HG03159 (cell line): ENCODE measurements around the gene DIPK1B.

Experiments used
- ATAC-seq: cut with Tn5 transposase; IDR thresholded peaks from one replicate; pipeline ENCODE4 v1.9.1; 2021; ENCODE audit warnings: mild to moderate bottlenecking, moderate library complexity; ENCODE audit not compliant: unreplicated experiment

The DIPK1B gene

GRCh38 chr9:136686534-136686793 is 25.9 kb upstream of the DIPK1B start:
- ATAC-seq, result peak; percentile 11

GRCh38 chr9:136686794-136687711 is 25.3 kb upstream of the DIPK1B start, which contains the start of gene AGPAT2:
Gene AGPAT2 (minus strand): TSS chr9:136687457. CDS start chr9:136687357, 100 bp downstream.
- peak; percentile 62 for ATAC-seq

- ATAC-seq, result no peak
Observed at GRCh38 chr9:136687721-136688223, 24.6 kb upstream of the DIPK1B start.

- no peak for ATAC-seq
Observed at GRCh38 chr9:136688274-136689107, 23.9 kb upstream of the DIPK1B start.

- ATAC-seq, result no peak
Observed at GRCh38 chr9:136689108-136689460, 23.3 kb upstream of the DIPK1B start.

- no peak for ATAC-seq
Observed at GRCh38 chr9:136690104-136690805, 22.1 kb upstream of the DIPK1B start.

GRCh38 chr9:136690806-136691261 is 21.5 kb upstream of the DIPK1B start:
- ATAC-seq, result no peak

GRCh38 chr9:136691316-136692184 is 20.8 kb upstream of the DIPK1B start:
- no peak for ATAC-seq

GRCh38 chr9:136692185-136693134 is 19.9 kb upstream of the DIPK1B start:
- no peak for ATAC-seq

GRCh38 chr9:136693135-136693489 is 19.3 kb upstream of the DIPK1B start:
- no peak for ATAC-seq

- no peak for ATAC-seq
Observed at GRCh38 chr9:136693490-136694162, 18.7 kb upstream of the DIPK1B start.

GRCh38 chr9:136694163-136694871 is 18.1 kb upstream of the DIPK1B start:
- no peak for ATAC-seq

- no peak for ATAC-seq
Observed at GRCh38 chr9:136694872-136695247, 17.5 kb upstream of the DIPK1B start.

GRCh38 chr9:136695435-136695895 is 16.9 kb upstream of the DIPK1B start:
- ATAC-seq, result no peak

- ATAC-seq, result no peak
Observed at GRCh38 chr9:136695955-136696354, 16.4 kb upstream of the DIPK1B start.

- ATAC-seq, result no peak
Observed at GRCh38 chr9:136696502-136696901, 15.9 kb upstream of the DIPK1B start.

- no peak for ATAC-seq
Observed at GRCh38 chr9:136697146-136697820, 15.1 kb upstream of the DIPK1B start.
